NCI-H774 (cell line): ENCODE data around the gene ADK.
"Not testable (repeated sequence)": the region's sequence is repeated elsewhere in the genome, so short reads cannot be mapped to it uniquely, and the experiment has no call there.

ENCODE experiments used
- DNase-seq: peaks from one replicate; lab custom pipeline; 2025; lab: John Stamatoyannopoulos, UW

Gene ADK

GRCh38 chr10:74145133-74145532 is 5.9 kb upstream of the ADK start:
- no peak for DNase-seq

GRCh38 chr10:74146980-74147379 is 4.0 kb upstream of the ADK start:
- not testable (repeated sequence) for DNase-seq

GRCh38 chr10:74150204-74150989 is 624 bp upstream of the ADK start, which contains the start of gene AP3M1:
Gene AP3M1, minus strand, starts transcription at chr10:74150828. Its CDS starts 12,449 bp downstream, at chr10:74138379.
- DNase-seq, result peak; percentile 92

- DNase-seq, result no peak
These were observed 1.1 kb downstream of the ADK start for GRCh38 chr10:74151879-74152722.

- DNase-seq, result no peak
These were observed 2.1 kb downstream of the ADK start for GRCh38 chr10:74153123-74153522.

- DNase-seq, result no peak
These were observed 2.7 kb downstream of the ADK start for GRCh38 chr10:74153676-74154075.

GRCh38 chr10:74156919-74157289 is 5.9 kb downstream of the ADK start:
- no peak for DNase-seq

- no peak for DNase-seq
These were observed 9.0 kb downstream of the ADK start for GRCh38 chr10:74160013-74160412.

- no peak for DNase-seq
These were observed 12.5 kb downstream of the ADK start for GRCh38 chr10:74163319-74164068.

GRCh38 chr10:74164716-74165529 is 13.9 kb downstream of the ADK start:
- DNase-seq, result no peak

- no peak for DNase-seq
These were observed 14.5 kb downstream of the ADK start for GRCh38 chr10:74165530-74165901.

- DNase-seq, result no peak
These were observed 16.4 kb downstream of the ADK start for GRCh38 chr10:74167443-74167842.

GRCh38 chr10:74171625-74172024 is 20.6 kb downstream of the ADK start:
- no peak for DNase-seq

- no peak for DNase-seq
These were observed 23.5 kb downstream of the ADK start for GRCh38 chr10:74174521-74174920.

GRCh38 chr10:74175510-74176379 is 24.7 kb downstream of the ADK start:
- DNase-seq, result no peak

- DNase-seq, result peak; percentile 96
These were observed 25.5 kb downstream of the ADK start for GRCh38 chr10:74176380-74177139.

- no peak for DNase-seq
These were observed 26.2 kb downstream of the ADK start for GRCh38 chr10:74177140-74177677.

GRCh38 chr10:74178042-74178791 is 27.2 kb downstream of the ADK start:
- DNase-seq, result no peak
